ENCODE measurements around the gene SCLT1. TPM values are rescaled to one million over a fixed set of nuclear protein-coding genes. Genes with fewer than 3 reads are reported as not detected.

The SCLT1 gene
- total RNA-seq, 1 donor from 2014 or later: 7.2 TPM

GRCh38 chr4:128859887-128860677 lies 233.3 kb downstream of the SCLT1 start:
- intact Hi-C loops (cut with DNase I): loop anchor here (5.0 kb wide), 1 partner anchor 293 kb away; no protein-coding TSS in a partner anchor
- ATAC-seq: no peak
- no peak for DNase-seq (ENCODE audit: missing footprints)

- ATAC-seq (peak; percentile 48), DNase-seq (ENCODE audit: missing footprints) (no peak)
- intact Hi-C loops (cut with DNase I): no loop called here
Observed at GRCh38 chr4:128858879-128859671, 234.3 kb downstream of the SCLT1 start.

GRCh38 chr4:128856246-128856645 lies 237.1 kb downstream of the SCLT1 start:
- no peak for ATAC-seq
- DNase-seq (ENCODE audit: missing footprints): no peak
- intact Hi-C loops (cut with DNase I): no loop called here

- no peak for ATAC-seq
- intact Hi-C loops (cut with DNase I): no loop called here
Observed at GRCh38 chr4:128855621-128856020, 237.7 kb downstream of the SCLT1 start.

GRCh38 chr4:128854433-128854832 lies 238.9 kb downstream of the SCLT1 start:
- no peak for ATAC-seq
- intact Hi-C loops (cut with DNase I): no loop called here
- no peak for DNase-seq (ENCODE audit: missing footprints)

More at GRCh38 chr4:128855621-128856020, 237.7 kb downstream of the SCLT1 start:
- DNase-seq (ENCODE audit: missing footprints): no peak

GRCh38 chr4:128853741-128854140 lies 239.6 kb downstream of the SCLT1 start:
- no peak for DNase-seq (ENCODE audit: missing footprints)
- no peak for ATAC-seq
- intact Hi-C loops (cut with DNase I): no loop called here

GRCh38 chr4:128850252-128850651 lies 243.1 kb downstream of the SCLT1 start:
- intact Hi-C loops (cut with DNase I): no loop called here
- ATAC-seq: no peak
- DNase-seq (ENCODE audit: missing footprints): no peak

- no peak for ATAC-seq
- intact Hi-C loops (cut with DNase I): no loop called here
- no peak for DNase-seq (ENCODE audit: missing footprints)
Observed at GRCh38 chr4:128848461-128848860, 244.9 kb downstream of the SCLT1 start.

GRCh38 chr4:128847082-128847724 lies 246.1 kb downstream of the SCLT1 start:
- no peak for DNase-seq (ENCODE audit: missing footprints)
- intact Hi-C loops (cut with DNase I): no loop called here
- ATAC-seq: no peak

- DNase-seq (ENCODE audit: missing footprints) (no peak), ATAC-seq (peak; percentile 76)
- intact Hi-C loops (cut with DNase I): no loop called here
Observed at GRCh38 chr4:128846063-128846462, 247.3 kb downstream of the SCLT1 start.

GRCh38 chr4:128844931-128845330 lies 248.4 kb downstream of the SCLT1 start:
- no peak for DNase-seq (ENCODE audit: missing footprints)
- ATAC-seq: peak; percentile 81
- intact Hi-C loops (cut with DNase I): loop anchor here (2.0 kb wide), 1 partner anchor 34 kb away; no protein-coding TSS in a partner anchor

GRCh38 chr4:128841402-128841801 lies 251.9 kb downstream of the SCLT1 start:
- DNase-seq (ENCODE audit: missing footprints) (no peak), ATAC-seq (no peak)
- intact Hi-C loops (cut with DNase I): no loop called here

GRCh38 chr4:128840711-128841318 lies 252.5 kb downstream of the SCLT1 start:
- ATAC-seq (no peak), DNase-seq (ENCODE audit: missing footprints) (no peak)
- intact Hi-C loops (cut with DNase I): no loop called here

- no peak for ATAC-seq
- intact Hi-C loops (cut with DNase I): no loop called here
- no peak for DNase-seq (ENCODE audit: missing footprints)
Observed at GRCh38 chr4:128837679-128838078, 255.7 kb downstream of the SCLT1 start.

- no peak for DNase-seq (ENCODE audit: missing footprints)
- intact Hi-C loops (cut with DNase I): no loop called here
- ATAC-seq: no peak
Observed at GRCh38 chr4:128837198-128837597, 256.1 kb downstream of the SCLT1 start.

- peak; percentile 91 for DNase-seq (ENCODE audit: missing footprints)
- intact Hi-C loops (cut with DNase I): loop anchor here (2.0 kb wide), 1 partner anchor 23 kb away; no protein-coding TSS in a partner anchor
- peak; percentile 97 for ATAC-seq
Observed at GRCh38 chr4:128835498-128836222, 257.7 kb downstream of the SCLT1 start.
